ENCODE measurements around the gene MYOCOS.
"Not testable (repeated sequence)": the region's sequence is repeated elsewhere in the genome, so short reads cannot be mapped to it uniquely, and the experiment has no call there.

MYOCOS gene

GRCh38 chr1:171655746-171656116, 33.7 kb downstream of the MYOCOS start:
- H3K27ac ChIP-seq (ENCODE audit: poor library complexity, severe bottlenecking), result no peak overlapping the region
- no peak for ATAC-seq (ENCODE audit: low read depth)
- H3K9me3 ChIP-seq (ENCODE audit: severe bottlenecking), result no peaks in the 10 kb centered on the region
- H3K4me1 ChIP-seq (ENCODE audit: insufficient read depth, poor library complexity, severe bottlenecking), result no peaks in the 10 kb centered on the region
- DNase-seq (ENCODE audit: low spot score), result no peak
- H3K27me3 ChIP-seq (ENCODE audit: insufficient read depth, poor library complexity, severe bottlenecking), result no peaks in the 10 kb centered on the region
- H3K36me3 ChIP-seq (ENCODE audit: low read depth), result no peaks in the 10 kb centered on the region
- H3K4me3 ChIP-seq (ENCODE audit: severe bottlenecking), result no peak overlapping the region
- no peak for TF ChIP-seq CTCF (IDR thresholded peaks at IDR 0.05; ENCODE audit: poor library complexity, severe bottlenecking)

- H3K4me1 ChIP-seq (ENCODE audit: insufficient read depth, poor library complexity, severe bottlenecking); H3K9me3 ChIP-seq (ENCODE audit: severe bottlenecking); ATAC-seq (ENCODE audit: low read depth): not testable (repeated sequence)
Measured at GRCh38 chr1:171656206-171656605, 34.2 kb downstream of the MYOCOS start.

DNA sequence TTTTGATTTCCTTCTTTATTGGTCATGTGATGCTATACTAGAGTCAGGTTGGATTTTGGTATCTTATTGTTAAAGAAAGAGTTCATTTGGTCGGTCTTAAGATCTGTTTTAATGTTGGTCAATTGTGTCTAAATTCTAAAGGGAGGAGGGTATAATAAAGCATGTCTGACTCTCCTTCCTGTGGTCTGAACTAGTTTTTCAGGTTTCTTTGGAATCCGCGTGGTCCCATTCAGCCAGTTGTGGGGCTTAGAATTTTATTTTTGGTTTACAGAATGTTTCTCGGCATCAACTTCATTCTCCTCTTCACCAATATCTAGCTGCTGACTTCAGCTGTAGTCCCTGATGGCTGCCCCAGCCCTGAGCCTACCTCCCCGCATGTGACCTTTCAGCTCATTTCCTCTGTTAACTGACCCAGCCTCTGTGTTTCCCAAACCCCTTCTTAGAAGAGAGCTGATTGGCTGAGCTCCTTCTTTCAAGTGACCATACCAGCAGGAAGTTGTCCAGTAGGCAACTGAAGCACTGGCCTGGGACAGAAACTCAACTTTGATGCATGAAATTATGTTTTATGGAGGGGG, 39.1 kb downstream of the MYOCOS start:
- Histone ChIP-seq H3K27me3 (ENCODE audit: insufficient read depth, poor library complexity, severe bottlenecking) (no peaks in the 10 kb centered on the region), H3K27ac (ENCODE audit: poor library complexity, severe bottlenecking) (no peak overlapping the region), H3K36me3 (ENCODE audit: low read depth) (no peaks in the 10 kb centered on the region), H3K4me3 (ENCODE audit: severe bottlenecking) (no peak overlapping the region), H3K4me1 (ENCODE audit: insufficient read depth, poor library complexity, severe bottlenecking) (no peaks in the 10 kb centered on the region), H3K9me3 (ENCODE audit: severe bottlenecking) (no peaks in the 10 kb centered on the region)
- no peak for ATAC-seq (ENCODE audit: low read depth)
- no peak for TF ChIP-seq CTCF (IDR thresholded peaks at IDR 0.05; ENCODE audit: poor library complexity, severe bottlenecking)
- DNase-seq (ENCODE audit: low spot score), result no peak

More at GRCh38 chr1:171656206-171656605, 34.2 kb downstream of the MYOCOS start:
- H3K27me3 ChIP-seq (ENCODE audit: insufficient read depth, poor library complexity, severe bottlenecking); DNase-seq (ENCODE audit: low spot score); H3K36me3 ChIP-seq (ENCODE audit: low read depth); H3K4me3 ChIP-seq (ENCODE audit: severe bottlenecking); H3K27ac ChIP-seq (ENCODE audit: poor library complexity, severe bottlenecking): not testable (repeated sequence)

DNA sequence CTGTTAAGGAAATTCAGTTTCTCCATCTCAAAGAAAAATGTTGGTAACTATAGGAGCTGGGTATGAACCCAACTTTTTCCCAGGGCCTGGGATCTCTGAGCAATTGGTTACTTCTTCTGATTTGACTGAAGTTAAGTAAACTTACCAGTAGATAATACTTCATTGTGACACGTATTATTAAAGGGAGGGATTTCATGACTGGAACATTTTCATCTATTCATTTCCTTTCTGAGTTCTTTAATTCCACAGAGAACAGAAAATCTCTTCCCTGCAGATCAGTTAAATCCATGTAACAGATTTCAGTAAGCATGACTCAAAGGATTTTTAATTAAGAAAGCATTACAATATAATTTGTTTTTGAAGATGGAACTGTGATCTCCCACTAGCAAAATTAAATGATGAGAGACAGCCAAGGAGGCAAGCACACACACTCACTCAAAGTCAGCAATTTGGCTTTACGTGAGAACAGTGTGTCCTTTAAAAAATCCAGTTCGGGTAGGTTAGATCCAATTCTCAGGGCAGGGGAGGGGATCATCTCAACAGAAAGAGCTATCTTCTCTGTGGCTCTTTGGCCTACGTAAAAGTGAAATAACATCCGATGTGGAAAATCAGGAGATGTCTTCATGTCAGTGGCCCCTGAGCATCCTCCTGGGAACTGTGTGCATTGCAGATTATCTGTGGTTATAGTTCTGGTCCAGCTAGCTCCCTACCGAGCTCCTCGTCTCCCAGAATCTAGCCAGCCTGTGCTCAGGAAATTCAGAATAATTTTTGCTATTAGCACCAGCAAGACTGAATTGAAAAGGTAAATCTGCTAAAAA, 41.2 kb downstream of the MYOCOS start:
- ATAC-seq (ENCODE audit: low read depth), result no peak
- Histone ChIP-seq H3K36me3 (ENCODE audit: low read depth) (no peaks in the 10 kb centered on the region), H3K4me1 (ENCODE audit: insufficient read depth, poor library complexity, severe bottlenecking) (no peaks in the 10 kb centered on the region), H3K4me3 (ENCODE audit: severe bottlenecking) (no peak overlapping the region), H3K27me3 (ENCODE audit: insufficient read depth, poor library complexity, severe bottlenecking) (no peaks in the 10 kb centered on the region), H3K9me3 (ENCODE audit: severe bottlenecking) (no peaks in the 10 kb centered on the region), H3K27ac (ENCODE audit: poor library complexity, severe bottlenecking) (no peak overlapping the region)
- TF ChIP-seq CTCF (IDR thresholded peaks at IDR 0.05; ENCODE audit: poor library complexity, severe bottlenecking), result no peak
- no peak for DNase-seq (ENCODE audit: low spot score)

GRCh38 chr1:171663854-171664575, 42.0 kb downstream of the MYOCOS start:
- Histone ChIP-seq H3K9me3 (ENCODE audit: severe bottlenecking) (no peaks in the 10 kb centered on the region), H3K36me3 (ENCODE audit: low read depth) (no peaks in the 10 kb centered on the region), H3K27me3 (ENCODE audit: insufficient read depth, poor library complexity, severe bottlenecking) (no peaks in the 10 kb centered on the region), H3K27ac (ENCODE audit: poor library complexity, severe bottlenecking) (no peak overlapping the region), H3K4me1 (ENCODE audit: insufficient read depth, poor library complexity, severe bottlenecking) (no peaks in the 10 kb centered on the region), H3K4me3 (ENCODE audit: severe bottlenecking) (no peak overlapping the region)
- no peak for TF ChIP-seq CTCF (IDR thresholded peaks at IDR 0.05; ENCODE audit: poor library complexity, severe bottlenecking)
- DNase-seq (ENCODE audit: low spot score) (no peak), ATAC-seq (ENCODE audit: low read depth) (no peak)
